Measurements from ENCODE around the gene ARIH1. TPM values are rescaled to one million over a fixed set of nuclear protein-coding genes. Genes with fewer than 3 reads are reported as not detected.
"Not testable (repeated sequence)": the region's sequence is repeated elsewhere in the genome, so short reads cannot be mapped to it uniquely, and the experiment has no call there.

The ARIH1 gene
- total and polyA plus RNA-seq, 2 of the 8 experiments (the other 6 are each of a cell fraction or from before 2014, with no cell fraction given): 32.7 to 179 TPM

DNA sequence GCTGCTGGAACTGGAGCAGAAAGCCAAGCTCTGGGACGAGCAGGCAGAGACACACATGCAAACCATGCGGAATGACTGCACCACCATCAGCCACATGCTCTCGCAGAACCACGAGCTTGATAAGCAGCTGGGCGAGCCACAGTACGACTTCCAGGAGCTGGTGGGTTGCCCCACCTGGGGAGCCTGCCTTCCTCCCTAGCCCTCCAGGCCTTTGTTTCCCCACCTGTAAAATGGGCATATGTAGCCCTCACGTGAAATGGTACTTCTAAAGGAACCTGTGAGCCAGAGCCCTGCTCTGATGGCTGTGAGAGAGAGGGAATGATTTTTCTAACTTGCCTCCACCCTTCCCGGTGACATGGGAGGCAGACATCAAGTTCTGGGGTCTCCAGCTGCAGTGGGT is 135.7 kb downstream of the ARIH1 start (continued):
- TF ChIP-seq CHD1 (IDR thresholded peaks at IDR 0.05; ENCODE audit: low read depth, low read length) (no peak), TCF12 (IDR thresholded peaks at IDR 0.05; ENCODE audit: low read depth, low read length) (no peak), SP1 (IDR thresholded peaks at IDR 0.05; ENCODE audit: low read depth, low read length) (no peak)

DNA sequence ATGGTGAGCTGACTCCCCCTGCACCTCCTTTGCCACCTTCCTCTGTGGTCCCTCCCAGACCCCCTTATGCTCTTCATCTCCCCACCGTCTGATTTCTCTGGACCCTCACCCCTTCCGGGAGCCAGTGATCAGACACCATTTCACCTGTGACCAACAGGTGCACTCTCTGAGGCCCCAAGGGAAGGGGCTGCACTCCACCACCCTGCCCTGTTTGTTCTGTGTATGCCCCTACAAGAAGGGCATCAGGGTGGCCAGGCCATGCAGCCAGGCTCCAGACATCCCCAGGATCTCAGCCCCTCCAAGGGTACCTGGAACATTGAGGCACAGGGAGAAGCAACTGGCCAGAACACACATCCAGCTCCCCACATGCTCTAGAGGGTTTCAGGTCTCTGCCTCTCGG is 138.2 kb downstream of the ARIH1 start:
- H3K79me1 ChIP-seq (ENCODE audit: low read depth, low read length); H3K79me2 ChIP-seq (ENCODE audit: control insufficient read depth in 1 of 2, insufficient read depth in 2 of 2, low read length in 2 of 2); H4K8ac ChIP-seq (ENCODE audit: extremely low read depth, insufficient read depth, low read length); H3K4ac ChIP-seq (replicated peaks; ENCODE audit: insufficient read length, low read depth, low read length); H3K27me3 ChIP-seq (replicated peaks in 1 of 4; ENCODE audit: control insufficient read depth in 3 of 4, extremely low read depth in 1 of 4, insufficient read depth in 3 of 4, low read length in 3 of 4); H4K5ac ChIP-seq (ENCODE audit: insufficient read length, low read depth, low read length); H3K4me2 ChIP-seq (ENCODE audit: insufficient read depth in 1 of 2, low read depth in 2 of 2, low read length in 2 of 2); H3K4me3 ChIP-seq (ENCODE audit: extremely low read depth in 1 of 4, insufficient read depth in 2 of 4, low read depth in 3 of 4, low read length in 4 of 4); H3K18ac ChIP-seq (ENCODE audit: extremely low read depth, low read length); H3K36me3 ChIP-seq (ENCODE audit: control insufficient read depth in 2 of 4, insufficient read depth in 4 of 4, low read length in 3 of 4); H3K9me3 ChIP-seq (ENCODE audit: insufficient read depth in 2 of 2, low read depth in 1 of 2, low read length in 1 of 2); H3K23ac ChIP-seq (ENCODE audit: insufficient read length); H3K9ac ChIP-seq (replicated peaks in 1 of 4; ENCODE audit: extremely low read depth in 1 of 4, low read depth in 3 of 4, low read length in 3 of 4); H3K14ac ChIP-seq (ENCODE audit: insufficient read length); H2AFZ ChIP-seq (ENCODE audit: low read length); H2BK12ac ChIP-seq (ENCODE audit: low read depth, low read length); H4K20me1 ChIP-seq (replicated peaks in 1 of 2; ENCODE audit: control insufficient read depth in 1 of 2, insufficient read depth in 2 of 2, low read length in 2 of 2); H2AK5ac ChIP-seq (ENCODE audit: low read depth, low read length); H2BK5ac ChIP-seq (ENCODE audit: low read depth, low read length); H3K23me2 ChIP-seq (ENCODE audit: low read depth, low read length); POLR2A ChIA-PET (ENCODE audit: partially characterized antibody); H3K27ac ChIP-seq (ENCODE audit: low read depth, low read length); H3K56ac ChIP-seq (replicated peaks; ENCODE audit: insufficient read length, low read depth, low read length); H4K91ac ChIP-seq (replicated peaks; ENCODE audit: insufficient read length, low read length); FAIRE-seq; H2BK120ac ChIP-seq (replicated peaks; ENCODE audit: low read depth, low read length); DNase-seq (ENCODE audit: low read depth in 1 of 2, low spot score in 2 of 2); H2BK20ac ChIP-seq (ENCODE audit: low read length): not testable (repeated sequence)
- H2BK15ac ChIP-seq (ENCODE audit: low read length): peak overlapping the region; percentile 40; the same call in 1 of the 2 replicates
- CTCF ChIA-PET (ENCODE audit: partially characterized antibody): interaction anchor here (0.8 to 1.2 kb wide), 2 partner anchors 16 to 338 kb away, joined by 3 read pairs; no protein-coding TSS in a partner anchor
- WGBS, 2 experiments (ENCODE audit: extremely low coverage in 1 of 2, insufficient coverage in 1 of 2, insufficient read length in 1 of 2, insufficient replicate concordance in 2 of 2, low coverage in 1 of 2, low lambda C conversion rate in 2 of 2, missing lambda C conversion rate in 1 of 2): 79% methylated on average over 3 of the region's 3 CpGs; no CpG with 5 or more reads in 1 of the 2 experiments
- peaks cover 7 to 18% (median 10%) of the 10 kb centered on the region in 4 experiments for H3K4me1 ChIP-seq (replicated peaks in 1 of 4; ENCODE audit: control insufficient read depth in 3 of 4, insufficient read depth in 4 of 4, low read length in 3 of 4)
